Gastrocnemius medialis (tissue), 4 donors: Measurements from ENCODE around the gene MYOZ2.
"Not testable (repeated sequence)": the region's sequence is repeated elsewhere in the genome, so short reads cannot be mapped to it uniquely, and the experiment has no call there.

Experiments
- CTCF ChIP-seq, 5 experiments: fragments of 450-650 bp in 3 of 5; fragments of 200-600 bp in 2 of 5; sonication (generic) in 2 of 5; IDR thresholded peaks in 4 of 5; conservative IDR thresholded peaks in 1 of 5; 1 replicate in 4 of 5; 2 replicates in 1 of 5; pipeline ENCODE4 v1.5.1; 2016 to 2019; ENCODE audit warnings: antibody characterized with exemption in 5 of 5, mild to moderate bottlenecking in 3 of 5, moderate library complexity in 3 of 5
- POLR2A ChIP-seq, 2 donors: fragments of 450-650 bp; IDR thresholded peaks; one replicate each; pipeline ENCODE4 v1.6.1; 2017; ENCODE audit warnings: antibody characterized with exemption in 2 of 2, mild to moderate bottlenecking in 2 of 2, moderate library complexity in 2 of 2

- not testable (repeated sequence) for TF ChIP-seq CTCF (IDR thresholded peaks at IDR 0.05 in 4 of 5, conservative IDR thresholded peaks at IDR 0.05 in 1 of 5); POLR2A (IDR thresholded peaks at IDR 0.05)
Observed at GRCh38 chr4:119173729-119174361, 38.2 kb downstream of the MYOZ2 start.
